Stimulated activated naive CD8-positive, alpha-beta T cell treated with anti-CD3 and anti-CD28 coated beads, Interleukin-15, Interleukin-2, amounts not matched to agents 100 ng/mL and 50 ng/mL, for 24 hours (primary cell): ENCODE data around the gene STXBP5.

Experiments
- H3K27ac Mint-ChIP-seq: one replicate; pipeline ENCODE4 v1.8.0; 2021; ENCODE audit warnings: mild to moderate bottlenecking, mixed read lengths
- H3K27me3 Mint-ChIP-seq: one replicate; pipeline ENCODE4 v1.8.0; 2021; ENCODE audit warnings: mixed read lengths
- H3K36me3 Mint-ChIP-seq: one replicate; pipeline ENCODE4 v1.8.0; 2021; ENCODE audit warnings: low read depth, mixed read lengths
- H3K4me1 Mint-ChIP-seq: one replicate; pipeline ENCODE4 v1.8.0; 2021; ENCODE audit warnings: low read depth, mixed read lengths
- H3K4me3 Mint-ChIP-seq: one replicate; pipeline ENCODE4 v1.8.0; 2021; ENCODE audit warnings: mild to moderate bottlenecking, mixed read lengths
- H3K9me3 Mint-ChIP-seq: one replicate; pipeline ENCODE4 v1.8.0; 2021; ENCODE audit warnings: mixed read lengths

The STXBP5 gene

DNA sequence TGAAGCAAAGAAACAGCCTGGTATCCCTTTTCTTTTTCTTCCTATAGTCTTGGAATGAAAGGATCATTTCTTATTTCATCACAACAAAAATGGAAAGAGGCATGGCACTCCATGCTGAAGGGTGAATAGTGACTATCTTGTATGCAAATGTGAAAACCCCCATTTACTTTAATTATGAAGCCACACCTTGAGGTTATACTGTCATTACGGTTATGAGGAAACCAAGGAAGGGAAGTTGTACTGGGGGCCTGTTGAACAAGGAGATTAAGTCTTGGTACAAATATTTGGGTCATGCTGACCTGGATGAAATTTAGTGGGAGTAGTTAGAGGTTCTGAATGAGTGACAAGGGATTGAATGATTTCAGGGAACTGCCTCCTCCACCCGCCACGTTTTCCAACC, 8.7 kb upstream of the STXBP5 start:
- H3K4me1 Mint-ChIP-seq: peaks cover 39% of the 10 kb centered on the region

DNA sequence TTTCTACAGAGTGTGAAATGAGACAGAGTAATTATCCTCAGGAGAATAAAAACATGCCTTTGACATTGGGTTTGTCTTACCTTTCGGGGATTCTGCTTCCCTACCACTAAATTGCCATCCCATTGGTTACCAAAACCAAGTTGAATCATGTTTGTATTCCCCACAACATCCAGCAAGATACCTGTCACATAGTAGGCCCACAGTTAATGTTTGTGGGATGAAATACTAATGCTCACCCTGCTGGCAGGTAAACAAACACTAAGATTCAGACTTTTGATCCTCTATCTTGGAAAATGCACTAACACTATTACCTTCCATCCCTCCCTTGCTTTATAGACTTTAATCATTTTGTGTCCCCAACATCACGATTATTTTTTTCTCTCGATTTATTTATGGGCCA, 8.2 kb upstream of the STXBP5 start:
- H3K4me3 Mint-ChIP-seq: peak overlapping the region; percentile 51
- peaks cover 39% of the 10 kb centered on the region for H3K4me1 Mint-ChIP-seq
- H3K27me3 Mint-ChIP-seq: no peaks in the 10 kb centered on the region
- peak overlapping the region; percentile 91 for H3K27ac Mint-ChIP-seq
- H3K36me3 Mint-ChIP-seq: no peaks in the 10 kb centered on the region
- no peaks in the 10 kb centered on the region for H3K9me3 Mint-ChIP-seq

More for the DNA sequence above, 8.7 kb upstream of the STXBP5 start:
- H3K4me3 Mint-ChIP-seq: peak overlapping the region; percentile 51
- H3K27ac Mint-ChIP-seq: peak overlapping the region; percentile 91
- H3K36me3 Mint-ChIP-seq: no peaks in the 10 kb centered on the region
- no peaks in the 10 kb centered on the region for H3K27me3 Mint-ChIP-seq
- no peaks in the 10 kb centered on the region for H3K9me3 Mint-ChIP-seq

DNA sequence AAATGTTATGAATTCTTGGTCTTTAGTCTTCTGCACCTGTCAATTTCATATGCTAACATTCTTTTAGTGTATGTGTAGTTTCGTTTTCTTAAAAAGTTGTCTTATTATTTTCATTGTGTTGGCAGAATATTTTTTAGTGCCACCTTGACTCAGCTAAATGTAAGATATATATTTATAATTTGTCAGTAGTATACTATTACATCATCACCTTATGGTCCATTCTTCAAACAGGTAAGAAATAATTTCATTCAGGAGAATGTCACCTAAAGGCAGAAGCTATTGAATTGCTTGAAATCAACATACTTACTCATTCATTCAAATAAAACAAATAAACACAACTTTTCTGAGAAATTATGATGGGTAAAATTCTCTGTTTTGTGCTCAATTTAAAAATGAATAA, 3.5 kb upstream of the STXBP5 start:
- no peak overlapping the region for H3K4me3 Mint-ChIP-seq
- H3K27ac Mint-ChIP-seq: no peak overlapping the region
- H3K27me3 Mint-ChIP-seq: no peaks in the 10 kb centered on the region
- peaks cover 42% of the 10 kb centered on the region for H3K4me1 Mint-ChIP-seq
- no peaks in the 10 kb centered on the region for H3K9me3 Mint-ChIP-seq
- peaks cover 3% of the 10 kb centered on the region for H3K36me3 Mint-ChIP-seq

DNA sequence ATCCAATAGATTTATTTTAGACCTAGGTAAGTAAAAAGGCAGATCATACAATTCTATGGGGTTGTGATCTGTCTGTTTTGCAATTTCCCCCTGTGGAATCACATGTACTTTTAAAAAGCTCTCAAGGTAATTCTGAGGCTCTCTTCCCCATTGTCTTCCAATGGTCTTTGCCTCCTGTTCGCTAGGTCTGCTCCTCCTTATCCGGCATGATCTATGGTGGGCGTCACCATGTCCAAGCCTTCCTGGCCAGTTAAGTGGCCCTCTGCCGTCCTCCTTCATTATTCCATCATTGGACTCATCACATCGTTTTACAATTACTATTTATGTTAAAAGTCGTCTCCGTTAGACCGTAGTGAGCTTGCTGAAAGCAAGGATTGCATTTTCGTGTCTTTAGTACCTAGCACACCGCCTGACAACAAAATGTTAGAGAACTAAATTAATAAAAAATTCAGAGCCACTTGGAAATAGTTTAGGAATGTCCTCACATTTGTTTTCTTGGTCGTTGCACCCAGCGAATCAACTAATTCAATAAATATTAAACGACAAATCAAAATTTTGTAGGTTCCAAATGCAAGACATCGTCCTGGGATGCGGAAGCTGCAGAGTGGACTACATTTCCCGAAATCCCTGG, 2.2 kb upstream of the STXBP5 start:
- Mint-ChIP-seq H3K27ac (peak overlapping the region; percentile 93), H3K4me1 (peaks cover 41% of the 10 kb centered on the region), H3K27me3 (no peaks in the 10 kb centered on the region), H3K4me3 (peak overlapping the region; percentile 90), H3K9me3 (no peaks in the 10 kb centered on the region), H3K36me3 (peaks cover 3% of the 10 kb centered on the region)

DNA sequence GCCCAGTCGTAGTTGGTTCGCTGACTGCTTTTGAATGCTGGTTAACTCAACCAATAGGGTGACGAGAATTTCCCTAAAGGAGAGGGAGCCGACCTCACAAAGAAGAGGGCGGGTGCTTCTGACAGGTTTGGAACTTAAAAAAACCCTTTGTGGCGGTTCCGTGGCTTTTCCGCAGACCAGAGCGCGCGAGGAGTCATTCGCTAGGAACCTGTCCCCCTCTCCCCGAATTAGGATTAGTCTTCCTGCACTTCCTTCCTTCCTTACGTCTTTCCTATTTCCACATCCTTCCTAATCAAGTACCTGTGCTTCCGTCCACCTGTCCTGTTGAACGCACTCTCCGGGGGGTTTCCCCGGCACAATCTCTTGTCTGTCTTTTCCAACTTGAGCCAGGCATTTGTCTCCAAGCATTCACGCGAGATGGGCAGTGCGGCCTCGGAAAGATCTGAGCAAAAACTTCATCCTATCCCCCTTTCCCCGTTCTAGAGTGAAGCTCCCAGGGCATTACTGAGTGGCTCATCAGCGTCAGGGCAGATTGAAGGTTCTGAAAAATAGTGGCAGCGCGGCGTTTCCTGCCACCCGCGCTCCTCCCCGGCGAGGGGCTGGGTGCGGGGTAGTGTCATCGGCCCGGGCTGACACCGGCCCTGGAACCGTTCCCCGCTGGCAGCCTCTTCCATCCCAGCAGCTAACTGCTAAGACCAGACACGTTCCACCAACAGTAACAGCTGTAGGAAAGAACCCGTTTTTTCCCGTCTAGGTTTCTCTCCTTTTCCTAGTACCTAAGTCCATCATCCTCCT, 1.5 kb upstream of the STXBP5 start:
- no peaks in the 10 kb centered on the region for H3K9me3 Mint-ChIP-seq
- H3K4me3 Mint-ChIP-seq: peak overlapping the region; percentile 90
- peak overlapping the region; percentile 93 for H3K27ac Mint-ChIP-seq
- peaks cover 42% of the 10 kb centered on the region for H3K4me1 Mint-ChIP-seq
- H3K36me3 Mint-ChIP-seq: peaks cover 7% of the 10 kb centered on the region
- no peaks in the 10 kb centered on the region for H3K27me3 Mint-ChIP-seq

DNA sequence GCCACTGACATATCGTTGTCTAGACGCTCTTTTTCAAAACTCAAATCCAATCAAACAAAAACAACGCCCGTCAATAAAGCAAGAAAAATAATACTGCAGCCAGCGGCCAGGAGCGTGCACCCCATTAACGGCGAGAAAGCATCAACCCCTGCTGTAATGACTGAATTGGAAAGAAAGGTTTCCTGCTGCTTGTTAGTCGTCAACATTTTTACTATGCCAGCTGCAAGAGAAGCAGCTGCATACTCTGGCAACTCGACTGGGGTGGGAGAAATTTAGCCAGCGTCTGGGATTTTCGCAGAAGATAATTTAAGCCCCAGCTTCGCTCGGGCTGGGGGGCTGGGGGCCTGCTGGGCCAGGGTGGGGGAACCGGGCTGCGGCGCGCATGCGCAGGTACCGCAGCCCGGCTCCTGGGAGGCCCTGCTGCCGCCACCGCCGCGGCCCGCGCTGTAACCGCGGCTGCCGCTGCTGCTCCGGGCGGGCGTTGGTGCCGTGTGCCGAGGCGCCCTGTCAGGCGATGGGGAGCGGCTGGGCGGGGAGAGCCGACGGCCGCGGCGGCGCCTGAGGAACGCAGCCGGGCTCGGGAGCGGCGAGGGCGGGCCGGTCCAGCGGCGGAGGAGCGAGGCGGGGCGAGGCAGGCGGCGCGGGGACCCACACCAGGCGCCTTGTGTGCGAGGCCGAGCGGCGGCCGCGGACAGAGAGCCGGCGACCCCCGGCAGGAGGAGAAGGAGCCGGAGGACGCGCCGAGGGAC, 732 bp upstream of the STXBP5 start:
- peaks cover 7% of the 10 kb centered on the region for H3K36me3 Mint-ChIP-seq
- peak overlapping the region; percentile 90 for H3K4me3 Mint-ChIP-seq
- H3K4me1 Mint-ChIP-seq: peaks cover 48% of the 10 kb centered on the region
- no peaks in the 10 kb centered on the region for H3K27me3 Mint-ChIP-seq
- H3K9me3 Mint-ChIP-seq: no peaks in the 10 kb centered on the region
- peak overlapping the region; percentile 93 for H3K27ac Mint-ChIP-seq

DNA sequence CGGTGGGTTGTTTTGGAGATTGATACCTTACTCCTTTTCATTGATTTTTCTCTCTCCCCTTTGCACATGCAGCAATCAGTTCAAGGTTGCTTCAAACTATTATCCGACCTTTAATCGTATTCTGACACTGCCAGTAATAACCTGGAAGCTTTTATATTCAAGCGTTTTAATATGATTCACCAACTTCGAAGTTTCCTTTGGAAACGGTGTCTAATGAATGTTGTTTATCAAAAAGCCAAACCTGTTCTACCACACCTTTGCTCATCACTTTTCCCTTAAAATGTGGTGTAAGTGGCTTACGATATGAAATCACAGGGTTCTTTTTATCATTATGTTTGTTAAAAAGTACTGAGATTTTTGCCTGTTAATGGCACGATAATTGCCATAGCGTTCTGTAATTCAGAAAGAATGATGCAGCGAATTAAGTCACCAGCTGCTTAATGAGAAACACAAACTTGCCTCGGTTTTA, 660 bp downstream of the STXBP5 start:
- H3K36me3 Mint-ChIP-seq: peaks cover 12% of the 10 kb centered on the region
- no peaks in the 10 kb centered on the region for H3K9me3 Mint-ChIP-seq
- H3K4me1 Mint-ChIP-seq: peaks cover 53% of the 10 kb centered on the region
- H3K4me3 Mint-ChIP-seq: peak overlapping the region; percentile 96
- H3K27me3 Mint-ChIP-seq: no peaks in the 10 kb centered on the region
- peak overlapping the region; percentile 94 for H3K27ac Mint-ChIP-seq

DNA sequence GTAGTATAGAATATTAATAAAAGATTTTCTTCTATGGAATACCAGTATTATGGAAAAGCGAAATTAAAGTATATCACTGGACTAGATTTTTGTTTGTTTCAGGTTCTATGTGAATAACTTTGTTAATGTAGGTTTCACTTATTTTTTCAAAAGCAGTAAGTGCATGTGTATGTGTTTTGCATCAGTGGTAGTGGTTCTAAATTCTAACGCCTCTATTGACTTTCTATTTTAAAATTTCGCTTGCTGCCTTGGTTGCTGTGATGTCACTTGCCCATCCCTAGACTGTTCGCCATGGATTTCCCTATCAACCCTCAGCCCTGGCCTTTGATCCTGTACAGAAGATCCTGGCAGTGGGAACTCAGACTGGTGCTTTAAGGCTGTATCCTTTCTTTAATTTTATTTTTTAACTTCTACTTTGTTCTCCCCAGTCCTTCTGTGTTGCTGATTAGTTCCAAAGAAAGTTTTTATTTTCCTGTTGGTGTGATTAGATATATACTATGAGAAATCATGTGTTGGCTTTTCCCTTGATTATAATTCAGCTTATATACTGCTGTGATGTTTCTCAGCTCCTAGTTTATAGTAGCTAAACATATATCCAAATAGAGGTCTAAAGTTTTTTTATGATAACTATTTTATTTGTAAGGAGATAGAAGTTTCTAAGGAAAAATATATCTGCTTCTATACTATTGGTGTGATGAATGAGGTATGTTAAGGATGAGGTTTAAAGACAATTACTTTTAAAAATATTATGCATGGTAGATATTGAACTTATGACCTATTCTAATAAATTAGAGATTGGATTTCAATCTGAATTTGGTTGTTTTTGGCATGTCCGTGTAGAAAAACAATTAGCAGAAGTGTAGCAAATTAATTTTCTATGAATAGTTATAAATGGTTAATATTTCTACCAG, 1.7 kb downstream of the STXBP5 start:
- H3K9me3 Mint-ChIP-seq: no peaks in the 10 kb centered on the region
- no peak overlapping the region for H3K27ac Mint-ChIP-seq
- peak overlapping the region; percentile 96 for H3K4me3 Mint-ChIP-seq
- no peaks in the 10 kb centered on the region for H3K27me3 Mint-ChIP-seq
- peaks cover 15% of the 10 kb centered on the region for H3K36me3 Mint-ChIP-seq
- peaks cover 56% of the 10 kb centered on the region for H3K4me1 Mint-ChIP-seq

DNA sequence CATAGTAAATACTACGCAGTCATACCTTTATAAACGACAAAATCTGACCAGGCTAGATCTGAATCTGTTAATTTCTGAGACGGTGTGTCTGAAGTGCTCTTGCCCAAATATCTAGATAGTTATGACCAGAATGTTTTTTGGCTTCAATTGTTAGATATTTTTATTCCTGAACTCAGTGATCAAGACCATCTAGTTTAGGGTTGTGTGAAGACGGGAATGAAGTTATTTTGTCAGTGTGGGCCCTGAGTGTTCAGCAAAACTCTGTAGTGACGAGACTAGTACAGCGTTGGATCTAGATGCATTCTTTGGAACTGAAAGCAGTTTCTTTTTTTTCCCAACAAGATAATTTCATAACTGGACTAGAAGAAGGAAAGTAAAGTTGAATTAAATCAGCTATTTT, 3.1 kb downstream of the STXBP5 start:
- Mint-ChIP-seq H3K27ac (no peak overlapping the region), H3K9me3 (no peaks in the 10 kb centered on the region), H3K27me3 (no peaks in the 10 kb centered on the region), H3K4me3 (peak overlapping the region; percentile 18), H3K36me3 (peaks cover 22% of the 10 kb centered on the region), H3K4me1 (peaks cover 51% of the 10 kb centered on the region)

DNA sequence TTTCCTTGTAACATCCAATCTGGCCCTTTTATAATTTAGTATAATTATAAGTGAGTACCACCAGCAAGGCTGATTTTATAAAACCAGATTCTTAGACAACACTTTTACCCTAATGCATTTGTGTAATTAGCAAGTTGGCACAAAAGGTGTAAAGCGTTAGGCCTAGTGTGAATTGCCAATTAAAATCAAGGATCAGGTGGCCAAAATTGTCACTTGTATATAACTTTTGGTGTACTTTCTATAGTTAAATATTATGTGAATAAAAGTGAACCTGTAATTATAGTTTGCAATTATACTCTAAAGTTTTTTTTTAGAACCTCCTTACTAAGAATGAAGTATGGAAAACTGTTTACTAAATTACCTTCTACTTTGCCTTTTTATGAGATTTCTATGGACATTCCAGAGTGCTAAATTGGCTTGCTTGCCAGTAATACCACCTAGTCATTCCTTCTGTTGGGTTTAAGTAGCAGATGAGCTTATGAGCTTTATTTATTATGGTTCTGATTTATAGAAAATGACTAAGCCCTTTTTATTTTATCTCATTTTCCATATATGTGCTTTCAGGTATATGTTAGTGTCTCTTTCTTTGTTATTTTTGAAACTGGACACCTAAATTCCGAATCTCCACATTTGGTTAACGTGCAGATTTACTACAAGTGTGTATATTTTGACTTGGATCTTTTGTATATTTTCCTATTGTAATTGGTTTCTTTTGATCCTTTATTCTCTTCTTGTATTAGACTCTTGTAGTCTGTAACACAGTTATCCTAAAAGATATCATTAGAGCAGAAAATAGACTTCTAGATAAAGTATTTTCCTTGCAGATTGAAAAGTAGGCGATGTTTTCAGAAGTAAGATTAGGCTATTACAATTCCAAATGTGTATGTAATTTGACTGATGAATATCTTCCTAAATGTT, 3.9 kb downstream of the STXBP5 start:
- Mint-ChIP-seq H3K9me3 (no peaks in the 10 kb centered on the region), H3K27me3 (no peaks in the 10 kb centered on the region), H3K4me3 (peak overlapping the region; percentile 18), H3K36me3 (peaks cover 27% of the 10 kb centered on the region), H3K4me1 (peaks cover 51% of the 10 kb centered on the region), H3K27ac (no peak overlapping the region)

DNA sequence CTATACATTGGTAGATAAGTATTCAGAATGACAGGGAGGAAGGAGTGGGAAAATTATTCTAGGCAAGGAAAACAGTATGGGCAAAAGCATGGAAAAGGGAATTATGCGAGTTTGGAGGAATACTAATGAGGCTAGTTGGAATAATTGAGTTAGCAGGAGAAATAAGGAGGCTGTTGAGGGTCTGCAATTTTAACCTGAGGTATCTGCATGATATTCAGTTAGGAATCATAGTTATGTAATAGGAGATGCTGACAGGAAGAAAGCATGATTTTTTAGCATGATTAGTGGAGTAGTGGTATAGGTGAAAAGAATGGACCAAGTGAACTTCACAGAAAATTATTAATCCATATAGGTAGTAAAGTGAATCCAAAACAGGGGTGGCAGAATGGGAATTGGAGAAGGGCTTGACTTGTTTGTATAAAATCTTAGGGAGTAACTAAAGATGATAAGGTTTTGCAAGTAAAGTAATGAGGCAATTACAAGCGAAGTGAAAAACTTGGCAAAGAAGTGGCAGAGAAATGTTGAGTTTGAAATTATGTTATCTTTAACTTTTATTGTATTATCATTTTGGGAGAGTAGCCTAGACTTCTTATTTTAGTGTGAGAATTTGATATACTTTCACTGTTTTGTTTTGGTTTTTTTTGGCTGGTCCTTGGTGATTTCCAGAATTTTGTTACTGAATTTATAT, 5.7 kb downstream of the STXBP5 start:
- Mint-ChIP-seq H3K27me3 (no peaks in the 10 kb centered on the region), H3K4me1 (peaks cover 48% of the 10 kb centered on the region), H3K9me3 (no peaks in the 10 kb centered on the region), H3K4me3 (no peak overlapping the region), H3K27ac (no peak overlapping the region), H3K36me3 (peaks cover 38% of the 10 kb centered on the region)

DNA sequence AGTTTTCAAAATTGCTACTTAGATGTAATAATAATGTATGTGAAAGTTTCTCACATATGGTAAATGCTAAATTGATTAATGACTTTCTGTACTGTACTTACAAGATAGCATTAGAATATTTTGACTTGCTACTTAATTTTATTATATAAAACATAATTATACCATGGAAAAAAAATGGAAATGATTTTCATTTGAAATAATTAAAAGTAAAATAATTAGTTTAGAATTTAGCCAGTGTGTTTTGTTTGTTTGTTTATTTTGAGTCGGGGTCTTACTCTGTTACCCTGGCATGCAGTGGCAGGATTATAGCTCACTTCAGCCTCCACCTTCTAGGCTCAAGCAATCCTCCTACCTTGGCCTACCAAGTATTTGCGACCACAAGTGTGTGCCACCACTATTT, 7.1 kb downstream of the STXBP5 start:
- Mint-ChIP-seq H3K27ac (no peak overlapping the region), H3K4me1 (peaks cover 34% of the 10 kb centered on the region), H3K9me3 (no peaks in the 10 kb centered on the region), H3K4me3 (no peak overlapping the region), H3K27me3 (no peaks in the 10 kb centered on the region), H3K36me3 (peaks cover 39% of the 10 kb centered on the region)

DNA sequence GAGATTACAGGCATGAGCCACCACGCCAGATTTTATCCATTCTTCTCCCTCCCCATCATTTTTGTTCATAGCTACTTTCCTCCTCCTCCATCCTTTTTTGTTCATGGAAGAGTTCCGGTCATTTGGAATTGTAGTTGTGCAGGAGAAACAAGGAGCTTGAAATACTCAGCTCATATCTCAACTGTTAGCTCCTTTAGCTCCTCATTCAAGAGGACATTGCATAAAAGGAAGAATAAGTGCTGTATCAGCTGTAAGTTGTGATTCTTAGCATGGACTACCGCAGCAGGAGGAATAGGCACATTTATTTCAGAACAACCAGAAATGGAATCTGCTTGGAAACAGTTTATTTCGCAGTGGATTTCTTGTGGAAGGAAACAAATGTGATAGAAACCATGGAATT, 7.6 kb downstream of the STXBP5 start:
- Mint-ChIP-seq H3K4me3 (no peak overlapping the region), H3K36me3 (peaks cover 39% of the 10 kb centered on the region), H3K27ac (no peak overlapping the region), H3K4me1 (peaks cover 30% of the 10 kb centered on the region), H3K9me3 (no peaks in the 10 kb centered on the region), H3K27me3 (no peaks in the 10 kb centered on the region)
